Endothelial cell of umbilical vein (primary cell): ENCODE data around the gene MDH2. TPM values are rescaled to one million over a fixed set of nuclear protein-coding genes. Genes with fewer than 3 reads are reported as not detected.
A peak's percentile ranks its signal among the peaks of the same experiment; 100 is the strongest.

Source experiments
- BruUV-seq: library from RNA; stranded (reverse); fragments of 400-500 nt; replicated peaks from 2 replicates; lab custom pipeline; 2021; lab: Mats Ljungman, UMichigan
- CTCF ChIA-PET: fragments of 300-600, 350-600 bp; sonication (Branson Sonifier 250); formaldehyde crosslinking; loops from one replicate; lab custom pipeline; 2021; ENCODE audit warnings: antibody characterized with exemption, inconsistent platforms; lab: Charles Lee
- POLR2A ChIA-PET: fragments of 300-600, 350-600 bp; sonication (Branson Sonifier 250); formaldehyde crosslinking; loops from one replicate; lab custom pipeline; 2021; ENCODE audit warnings: antibody characterized with exemption, inconsistent platforms; lab: Charles Lee
- DNase-seq: peaks from one replicate; pipeline ENCODE4 v3.0.0-alpha.2; 2011; ENCODE audit warnings: low read depth, low spot score
- FAIRE-seq: peaks from 2 replicates; lab custom pipeline; 2011; peaks lifted over from hg19 to GRCh38; lab: Jason Lieb, UNC
- H2AFZ ChIP-seq: 2 replicates; pipeline ENCODE4 v1.6.0; 2012; ENCODE audit warnings: low read depth, low read length, control low read depth, inconsistent platforms
- H3K27ac ChIP-seq: 2 replicates; pipeline ENCODE4 v1.5.1; 2011; ENCODE audit warnings: low read depth, mild to moderate bottlenecking, control low read depth, low read length, moderate library complexity; ENCODE audit not compliant: insufficient read depth
- H3K27me3 ChIP-seq, 2 experiments: 2 replicates each; pipeline versions ENCODE4 v1.6.0 to v1.6.1; 2011; ENCODE audit warnings: low read length in 2 of 2, mixed read lengths in 1 of 2; ENCODE audit not compliant: control insufficient read depth in 2 of 2, insufficient read depth in 2 of 2
- H3K36me3 ChIP-seq, 2 experiments: 2 replicates in 1 of 2; 3 replicates in 1 of 2; pipeline ENCODE4 v1.5.1; 2011; ENCODE audit warnings: low read length in 2 of 2, mild to moderate bottlenecking in 1 of 2, moderate library complexity in 1 of 2; ENCODE audit not compliant: control insufficient read depth in 2 of 2, insufficient read depth in 2 of 2; ENCODE audit errors: extremely low read depth in 1 of 2
- H3K4me1 ChIP-seq: 3 replicates; pipeline ENCODE4 v1.5.1; 2011; ENCODE audit warnings: mild to moderate bottlenecking, low read length; ENCODE audit not compliant: control insufficient read depth, insufficient read depth; ENCODE audit errors: extremely low read depth
- H3K4me2 ChIP-seq: 2 replicates; pipeline ENCODE4 v1.6.1; 2011; ENCODE audit warnings: low read length, control low read depth, mixed read lengths; ENCODE audit not compliant: insufficient read depth
- H3K4me3 ChIP-seq, 3 experiments: fragments of 200-600 bp in 1 of 3; sonication (generic), shearing (Covaris generic) in 1 of 3; replicated peaks in 1 of 3; 2 replicates each; pipeline ENCODE4 v1.5.1; 2011 to 2016; ENCODE audit warnings: control low read depth in 3 of 3, low read length in 3 of 3, mild to moderate bottlenecking in 2 of 3, inconsistent platforms in 1 of 3, low read depth in 1 of 3, moderate library complexity in 1 of 3; ENCODE audit not compliant: insufficient read depth in 1 of 3
- H3K79me2 ChIP-seq: 2 replicates; pipeline ENCODE4 v1.6.0; 2012; ENCODE audit warnings: low read length, inconsistent platforms; ENCODE audit not compliant: control insufficient read depth, insufficient read depth
- H3K9ac ChIP-seq: replicated peaks from 2 replicates; pipeline ENCODE3; 2011; ENCODE audit warnings: low read length, control low read depth; ENCODE audit not compliant: insufficient read depth; ENCODE audit errors: extremely low read depth
- H3K9me1 ChIP-seq: replicated peaks from 3 replicates; pipeline ENCODE4 v1.6.0; 2011; ENCODE audit warnings: mild to moderate bottlenecking, low read length; ENCODE audit not compliant: control insufficient read depth, insufficient read depth; ENCODE audit errors: extremely low read depth
- H3K9me3 ChIP-seq: replicated peaks from 2 replicates; pipeline ENCODE4 v1.5.1; 2012; ENCODE audit warnings: low read length, inconsistent platforms; ENCODE audit not compliant: control insufficient read depth, insufficient read depth
- H4K20me1 ChIP-seq: replicated peaks from 2 replicates; pipeline ENCODE3; 2011; ENCODE audit warnings: mild to moderate bottlenecking, low read length; ENCODE audit not compliant: control insufficient read depth, insufficient read depth; ENCODE audit errors: extremely low read depth
- CTCF ChIP-seq, 2 donors: IDR thresholded peaks; 1 replicate in 1 of 2; 2 replicates in 1 of 2; pipeline ENCODE4 v1.5.1; 2011; ENCODE audit warnings: low read length in 2 of 2, mild to moderate bottlenecking in 2 of 2, moderate library complexity in 2 of 2, control low read depth in 1 of 2, inconsistent platforms in 1 of 2, low read depth in 1 of 2; ENCODE audit not compliant: insufficient read depth in 1 of 2; ENCODE audit errors: extremely low read depth in 1 of 2
- EZH2 ChIP-seq: IDR thresholded peaks from 2 replicates; pipeline ENCODE4 v1.6.1; 2012; ENCODE audit warnings: borderline replicate concordance, low read depth, mild to moderate bottlenecking, moderate library complexity, low read length, inconsistent platforms; ENCODE audit not compliant: severe bottlenecking
- FOS ChIP-seq: IDR thresholded peaks from 2 replicates; pipeline ENCODE4 v1.6.1; 2011; ENCODE audit warnings: mild to moderate bottlenecking, low read length, moderate library complexity, borderline replicate concordance; ENCODE audit not compliant: insufficient read depth
- GATA2 ChIP-seq: IDR thresholded peaks from 2 replicates; pipeline ENCODE4 v1.7.0; 2011; ENCODE audit warnings: low read depth, mild to moderate bottlenecking, moderate library complexity, mixed read lengths, low read length; ENCODE audit not compliant: insufficient read length, insufficient read depth
- JUN ChIP-seq: IDR thresholded peaks from 2 replicates; pipeline ENCODE4 v1.6.1; 2011; ENCODE audit warnings: borderline replicate concordance, low read depth; ENCODE audit not compliant: insufficient read length, insufficient read depth
- MAX ChIP-seq: IDR thresholded peaks from 2 replicates; pipeline ENCODE4 v1.6.1; 2011; ENCODE audit not compliant: insufficient read depth, insufficient read length
- MYC ChIP-seq: IDR thresholded peaks from one replicate; pipeline ENCODE4 v1.6.1; 2011; ENCODE audit warnings: mild to moderate bottlenecking, low read depth, low read length
- POLR2A ChIP-seq: IDR thresholded peaks from 2 replicates; pipeline ENCODE4 v1.6.1; 2012; ENCODE audit warnings: low read depth, mild to moderate bottlenecking, control low read depth, low read length
- POLR2AphosphoS5 ChIP-seq: IDR thresholded peaks from 2 replicates; pipeline ENCODE4 v1.6.1; 2012; ENCODE audit warnings: low read depth, mild to moderate bottlenecking, control low read depth, low read length, moderate library complexity; ENCODE audit not compliant: insufficient read depth
- dilution Hi-C: fragments of 300-500 bp; cut with MboI; formaldehyde crosslinking; loops from one replicate; pipeline ENCODE4 v1.15.0; 2019; ENCODE audit warnings: low sequenced_read_pairs; ENCODE audit not compliant: extremely low pct_ligation_motif_present
- intact Hi-C: fragments of 100-400 bp; cut with micrococcal nuclease; formaldehyde crosslinking; loops from one replicate; pipeline ENCODE4 v1.10.0; 2022
- polyA plus RNA-seq, 4 experiments: library from polyadenylated mRNA; depleted of rRNA in 3 of 4; stranded (reverse) in 3 of 4; unstranded in 1 of 4; fragments of >200 nt; gene quantifications; 2 replicates each; pipeline versions ENCODE4 v1.2.1 to v1.2.3, GENCODE V29; 2011 to 2012; ENCODE audit warnings: missing spikeins in 1 of 4
- total RNA-seq: library from RNA; stranded (reverse); gene quantifications from 2 replicates; pipeline ENCODE4 v1.2.3, GENCODE V29; 2021

MDH2 gene
- total and polyA plus RNA-seq, 2 donors (not counting 3 experiments of a cell fraction or from before 2014, with no cell fraction given), result 123 to 175 TPM

- dilution Hi-C loops, result no loop called here
- POLR2A ChIA-PET, result no interaction called here
- Histone ChIP-seq H3K9me1 (no peaks in the 10 kb centered on the region), H3K4me1 (peaks cover 20% of the 10 kb centered on the region), H3K9ac (no peak overlapping the region), H3K36me3 (no peaks in the 10 kb centered on the region), H2AFZ (peak overlapping the region; percentile 7), H3K79me2 (no peaks in the 10 kb centered on the region), H3K27ac (peak overlapping the region; percentile 55), H3K4me2 (no peak overlapping the region), H3K9me3 (no peaks in the 10 kb centered on the region), H3K4me3 (no peak overlapping the region), H4K20me1 (no peaks in the 10 kb centered on the region), H3K27me3 (no peaks in the 10 kb centered on the region)
- DNase-seq (peak; percentile 49), FAIRE-seq (peak; percentile 50)
- CTCF ChIA-PET, result interaction anchor here (1.1 kb wide), 1 partner anchor 17 kb away, joined by 3 read pairs; no protein-coding TSS in a partner anchor
- no TSS peak for BruUV-seq
- intact Hi-C loops, result loop anchor here (2.0 to 10.0 kb wide), 3 partner anchors 36 to 209 kb away; partner anchors contain the start of gene MDH2
- TF ChIP-seq GATA2, result no peak
- peak; percentile 56 for TF ChIP-seq FOS
- TF ChIP-seq JUN, result peak; percentile 19
- no peak for TF ChIP-seq MAX
- TF ChIP-seq POLR2A, result no peak
- no peak for TF ChIP-seq POLR2AphosphoS5
- no peak for TF ChIP-seq CTCF (IDR thresholded peaks at IDR 0.05; ENCODE audit: extremely low read depth in 1 of 2, insufficient read depth in 1 of 2, low read depth in 1 of 2, low read length in 2 of 2)
- TF ChIP-seq MYC, result no peak
- TF ChIP-seq EZH2, result no peak
Measured at GRCh38 chr7:76086070-76086469, 38.2 kb downstream of the MDH2 start.
